AG10803 (cell line): ENCODE measurements around the gene RGS7.
"Not testable (repeated sequence)": the region's sequence is repeated elsewhere in the genome, so short reads cannot be mapped to it uniquely, and the experiment has no call there.

Source experiments
- DNase-seq: peaks from one replicate; pipeline ENCODE4 v3.0.0; 2010; ENCODE audit warnings: low read depth
- H3K4me3 ChIP-seq: 2 replicates; pipeline ENCODE4 v1.5.1; 2011; ENCODE audit warnings: mild to moderate bottlenecking, low read length, control low read depth
- TF ChIP-seq, protein P1 (sequence below): conservative IDR thresholded peaks from 2 replicates; pipeline ENCODE4 v1.5.1; 2011; ENCODE audit warnings: mild to moderate bottlenecking, low read length, control low read depth, inconsistent platforms

RGS7 gene

DNA sequence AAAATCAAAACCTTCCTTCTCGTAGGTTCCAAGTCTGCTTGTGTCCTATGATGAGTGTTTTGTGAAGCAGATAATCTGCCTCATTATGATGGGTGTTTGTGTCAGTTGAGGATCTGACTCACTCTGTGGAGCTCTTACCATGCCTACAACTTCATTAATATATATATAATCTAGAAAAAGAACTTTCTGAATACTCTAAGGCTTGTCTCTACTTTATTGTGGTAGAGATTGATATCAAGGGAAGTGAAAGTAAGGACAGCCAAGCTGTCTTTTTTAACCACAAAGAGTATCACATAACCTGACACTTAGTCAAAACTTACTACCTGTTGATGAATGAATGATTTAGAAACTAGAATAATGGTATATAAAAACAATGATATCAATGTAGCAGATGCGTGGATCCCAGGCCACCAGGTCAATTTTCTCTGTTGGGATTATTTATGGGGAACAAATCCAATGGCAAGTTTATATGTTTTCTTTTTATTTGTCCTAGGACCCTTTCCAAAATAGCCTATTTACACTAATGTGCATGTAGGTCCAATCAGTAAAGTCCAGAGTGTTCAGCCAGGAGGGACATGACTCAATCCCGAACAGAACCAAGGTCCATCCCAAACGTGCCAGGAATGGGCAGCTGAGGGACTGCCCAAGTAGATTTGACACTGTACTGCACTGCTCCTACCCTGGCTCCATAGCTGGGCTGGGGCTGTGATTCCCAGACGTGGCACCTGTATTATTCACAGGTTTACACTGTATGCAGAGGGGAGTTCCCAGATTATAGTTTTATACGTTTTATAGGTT lies 562.8 kb downstream of the RGS7 start:
- TF ChIP-seq, protein P1, sequence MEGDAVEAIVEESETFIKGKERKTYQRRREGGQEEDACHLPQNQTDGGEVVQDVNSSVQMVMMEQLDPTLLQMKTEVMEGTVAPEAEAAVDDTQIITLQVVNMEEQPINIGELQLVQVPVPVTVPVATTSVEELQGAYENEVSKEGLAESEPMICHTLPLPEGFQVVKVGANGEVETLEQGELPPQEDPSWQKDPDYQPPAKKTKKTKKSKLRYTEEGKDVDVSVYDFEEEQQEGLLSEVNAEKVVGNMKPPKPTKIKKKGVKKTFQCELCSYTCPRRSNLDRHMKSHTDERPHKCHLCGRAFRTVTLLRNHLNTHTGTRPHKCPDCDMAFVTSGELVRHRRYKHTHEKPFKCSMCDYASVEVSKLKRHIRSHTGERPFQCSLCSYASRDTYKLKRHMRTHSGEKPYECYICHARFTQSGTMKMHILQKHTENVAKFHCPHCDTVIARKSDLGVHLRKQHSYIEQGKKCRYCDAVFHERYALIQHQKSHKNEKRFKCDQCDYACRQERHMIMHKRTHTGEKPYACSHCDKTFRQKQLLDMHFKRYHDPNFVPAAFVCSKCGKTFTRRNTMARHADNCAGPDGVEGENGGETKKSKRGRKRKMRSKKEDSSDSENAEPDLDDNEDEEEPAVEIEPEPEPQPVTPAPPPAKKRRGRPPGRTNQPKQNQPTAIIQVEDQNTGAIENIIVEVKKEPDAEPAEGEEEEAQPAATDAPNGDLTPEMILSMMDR, result no peak
- DNase-seq, result no peak

DNA sequence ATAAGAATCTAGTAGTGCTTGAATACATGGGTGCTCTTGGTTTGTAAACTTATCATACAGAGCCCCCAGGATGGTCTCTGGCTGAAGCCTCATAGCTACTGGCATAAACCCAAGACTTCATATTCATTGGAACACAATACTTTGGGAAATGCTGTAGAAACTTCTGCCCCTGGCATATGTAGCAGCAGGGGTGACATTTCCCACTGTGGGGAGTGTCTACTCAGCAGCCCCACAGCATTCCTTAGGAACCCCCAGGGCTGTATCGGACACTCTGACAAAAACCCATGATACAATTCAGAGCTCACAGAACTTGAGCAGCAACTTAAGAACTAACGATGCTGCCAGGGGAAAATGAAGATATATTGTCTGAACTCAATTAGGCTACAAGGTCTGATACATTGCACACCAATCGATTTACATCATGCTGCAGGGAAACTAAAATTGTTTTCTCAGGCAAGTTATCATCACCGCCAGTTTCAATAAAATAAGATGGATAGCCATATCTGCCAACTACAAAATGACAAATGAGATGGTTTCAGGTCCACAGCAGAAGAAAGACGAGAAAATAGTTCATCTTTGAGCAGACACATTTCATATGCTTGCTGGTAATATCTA lies 564.0 kb downstream of the RGS7 start:
- DNase-seq, result no peak
- H3K4me3 ChIP-seq, result no peak overlapping the region
- TF ChIP-seq, protein P1, result no peak

More for the DNA sequence above, 562.8 kb downstream of the RGS7 start:
- H3K4me3 ChIP-seq, result no peak overlapping the region

DNA sequence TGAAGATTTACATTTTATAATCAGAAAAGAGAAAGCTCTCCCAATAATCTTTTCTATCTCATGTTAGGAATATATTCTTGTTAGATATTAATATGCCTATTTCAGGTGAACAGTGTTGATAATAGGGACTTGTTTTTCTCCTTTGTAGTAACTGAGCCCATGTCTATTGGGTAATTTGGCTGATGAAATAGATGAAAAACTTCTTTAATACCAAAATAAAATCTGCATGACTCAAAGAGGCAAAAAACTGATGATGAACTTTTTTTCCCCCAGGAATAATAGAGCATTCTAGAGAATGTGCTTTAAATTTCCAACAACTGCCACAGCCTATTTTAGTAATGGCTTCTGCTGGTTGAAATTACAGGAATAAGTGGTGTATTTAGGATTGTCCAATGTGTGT lies 566.1 kb downstream of the RGS7 start:
- TF ChIP-seq, protein P1, result no peak
- H3K4me3 ChIP-seq, result no peak overlapping the region
- DNase-seq, result peak; percentile 54

DNA sequence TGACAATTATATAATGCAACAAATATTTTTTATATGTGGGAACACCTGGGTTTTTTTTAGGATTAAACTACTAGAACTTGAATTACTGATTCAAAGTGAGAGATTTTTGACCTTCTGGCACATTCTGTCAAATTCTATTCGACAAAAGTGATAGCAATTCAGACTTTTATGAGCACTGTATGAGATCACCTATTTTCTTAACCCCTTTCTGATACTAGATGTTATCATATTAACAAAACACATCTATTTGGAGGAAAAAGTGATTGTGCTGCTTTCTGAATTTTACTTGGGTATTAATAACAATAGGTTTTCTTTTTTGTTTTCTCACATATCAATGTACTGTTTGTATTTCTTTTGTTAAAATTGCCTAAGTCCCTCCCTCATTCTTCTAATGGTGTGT lies 570.1 kb downstream of the RGS7 start:
- DNase-seq, result no peak
- H3K4me3 ChIP-seq, result no peak overlapping the region
- TF ChIP-seq, protein P1, result no peak

DNA sequence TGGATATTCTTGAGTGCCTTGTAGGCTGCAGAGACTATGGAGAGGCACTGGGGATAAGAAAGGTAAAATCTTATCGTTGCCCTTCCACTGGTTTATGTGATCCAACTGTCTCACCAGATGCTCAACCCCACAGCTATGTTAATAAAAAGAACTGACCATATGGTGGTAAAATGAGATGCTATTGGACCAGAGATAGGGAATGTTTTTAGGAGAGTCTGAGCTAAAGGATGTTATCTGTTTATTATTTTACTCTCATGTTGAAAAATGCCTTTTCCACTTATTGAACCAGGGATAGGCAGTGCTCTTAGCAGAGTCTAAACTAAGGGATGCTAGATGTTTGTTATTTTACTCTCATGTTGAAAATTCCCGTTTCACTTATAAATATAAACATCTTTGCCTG lies 572.2 kb downstream of the RGS7 start:
- DNase-seq, result no peak
- TF ChIP-seq, protein P1, result no peak
- no peak overlapping the region for H3K4me3 ChIP-seq

DNA sequence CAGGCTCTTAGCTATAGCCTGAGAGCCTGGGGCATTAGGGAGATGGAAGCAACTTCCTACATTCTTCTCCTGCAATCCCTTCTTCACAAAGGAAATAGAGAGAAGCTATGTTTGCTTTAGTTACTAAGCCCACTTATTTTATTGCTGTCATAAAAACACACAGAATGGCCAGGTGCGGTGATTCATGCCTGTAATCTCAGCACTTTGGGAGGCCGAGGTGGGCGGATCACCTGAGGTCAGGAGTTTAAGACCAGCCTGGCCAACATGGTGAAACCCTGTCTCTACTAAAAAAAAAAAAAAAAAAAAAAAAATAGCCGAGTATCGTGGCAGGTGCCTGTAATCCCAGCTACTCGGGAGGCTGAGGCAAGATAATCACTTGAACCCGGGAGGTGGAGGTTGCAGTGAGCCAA lies 573.3 kb downstream of the RGS7 start:
- not testable (repeated sequence) for DNase-seq, H3K4me3 ChIP-seq

DNA sequence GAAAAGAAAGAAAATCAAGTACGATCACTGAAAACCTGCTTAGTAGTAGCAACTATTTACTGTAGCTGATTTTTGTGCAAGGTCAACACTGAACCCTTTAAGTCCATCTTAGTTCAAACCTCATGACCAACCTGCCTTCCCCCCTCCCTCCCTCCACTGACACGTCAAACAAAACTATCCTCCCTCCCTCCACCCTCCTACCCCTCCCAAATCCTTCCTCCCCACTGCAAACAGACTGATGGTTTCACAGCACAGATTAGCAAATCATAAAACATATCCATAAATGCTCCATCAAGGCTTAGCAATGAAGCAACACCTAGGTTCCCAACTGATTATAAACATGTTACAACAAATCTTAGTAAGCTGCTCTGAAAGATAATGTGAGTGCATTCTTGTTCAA lies 580.8 kb downstream of the RGS7 start:
- H3K4me3 ChIP-seq, result no peak overlapping the region
- no peak for DNase-seq
- TF ChIP-seq, protein P1, result no peak
